ENCODE data around the gene EZH1. TPM values are rescaled to one million over a fixed set of nuclear protein-coding genes. Genes with fewer than 3 reads are reported as not detected.

Gene EZH1
- total RNA-seq, 6 experiments from 2014 or later = 18.3 to 21.2 (median 19.2) TPM

DNA sequence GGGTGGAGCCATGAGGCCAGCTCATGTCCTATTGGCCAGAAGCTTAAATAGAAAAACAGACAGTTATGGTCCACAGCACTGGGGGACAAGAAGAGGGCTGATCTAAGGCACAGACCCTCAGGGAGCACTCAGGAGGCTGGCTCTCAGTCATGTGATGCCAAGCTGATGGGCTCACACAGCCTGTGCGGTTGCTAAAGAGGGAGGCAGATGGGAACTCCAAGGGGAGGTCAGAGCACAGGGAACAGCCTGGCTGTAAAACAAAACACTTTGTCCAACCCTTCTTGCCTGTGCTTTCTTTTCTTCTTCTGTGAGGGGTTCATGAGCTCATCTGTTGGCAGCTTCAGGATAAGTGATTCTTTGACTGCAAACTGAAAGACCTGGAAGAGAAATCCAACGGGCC is 35.3 kb downstream of the EZH1 start:
- no peaks in the 10 kb centered on the region for H3K27me3 Mint-ChIP-seq (ENCODE audit: insufficient read depth)
- H3K36me3 Mint-ChIP-seq (ENCODE audit: low read depth) = peaks cover 29% of the 10 kb centered on the region
- H3K9me3 Mint-ChIP-seq = no peaks in the 10 kb centered on the region
- H3K4me1 Mint-ChIP-seq (ENCODE audit: low read depth) = no peaks in the 10 kb centered on the region
- TF ChIP-seq, protein P1, sequence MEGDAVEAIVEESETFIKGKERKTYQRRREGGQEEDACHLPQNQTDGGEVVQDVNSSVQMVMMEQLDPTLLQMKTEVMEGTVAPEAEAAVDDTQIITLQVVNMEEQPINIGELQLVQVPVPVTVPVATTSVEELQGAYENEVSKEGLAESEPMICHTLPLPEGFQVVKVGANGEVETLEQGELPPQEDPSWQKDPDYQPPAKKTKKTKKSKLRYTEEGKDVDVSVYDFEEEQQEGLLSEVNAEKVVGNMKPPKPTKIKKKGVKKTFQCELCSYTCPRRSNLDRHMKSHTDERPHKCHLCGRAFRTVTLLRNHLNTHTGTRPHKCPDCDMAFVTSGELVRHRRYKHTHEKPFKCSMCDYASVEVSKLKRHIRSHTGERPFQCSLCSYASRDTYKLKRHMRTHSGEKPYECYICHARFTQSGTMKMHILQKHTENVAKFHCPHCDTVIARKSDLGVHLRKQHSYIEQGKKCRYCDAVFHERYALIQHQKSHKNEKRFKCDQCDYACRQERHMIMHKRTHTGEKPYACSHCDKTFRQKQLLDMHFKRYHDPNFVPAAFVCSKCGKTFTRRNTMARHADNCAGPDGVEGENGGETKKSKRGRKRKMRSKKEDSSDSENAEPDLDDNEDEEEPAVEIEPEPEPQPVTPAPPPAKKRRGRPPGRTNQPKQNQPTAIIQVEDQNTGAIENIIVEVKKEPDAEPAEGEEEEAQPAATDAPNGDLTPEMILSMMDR (IDR thresholded peaks at IDR 0.05) = no peak
- no peak overlapping the region for H3K4me3 Mint-ChIP-seq
- no peak overlapping the region for H3K27ac Mint-ChIP-seq
- DNase-seq = no peak

DNA sequence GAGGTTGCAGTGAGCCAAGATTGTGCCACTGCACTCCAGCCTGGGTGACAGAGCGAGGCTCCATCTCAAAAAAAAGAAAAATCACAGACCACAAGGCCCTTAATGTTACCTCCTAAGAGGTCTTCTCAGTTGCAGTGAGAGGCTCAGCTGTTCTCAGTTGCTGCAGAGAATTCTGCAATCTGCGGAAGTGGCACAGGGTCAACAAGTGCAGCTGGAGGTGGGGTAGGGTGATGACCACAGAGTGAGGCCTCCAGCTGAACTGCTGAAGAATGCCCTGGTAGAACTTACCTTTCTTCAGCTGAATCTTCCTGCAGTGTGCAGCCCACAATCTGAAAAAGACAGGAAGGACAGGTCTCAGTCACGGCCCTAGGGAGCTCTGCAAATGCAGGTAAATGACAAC is 36.3 kb downstream of the EZH1 start:
- no peak overlapping the region for H3K27ac Mint-ChIP-seq
- H3K4me1 Mint-ChIP-seq (ENCODE audit: low read depth) = no peaks in the 10 kb centered on the region
- H3K9me3 Mint-ChIP-seq = no peaks in the 10 kb centered on the region
- DNase-seq = no peak
- no peaks in the 10 kb centered on the region for H3K27me3 Mint-ChIP-seq (ENCODE audit: insufficient read depth)
- TF ChIP-seq, protein P1 (IDR thresholded peaks at IDR 0.05) = no peak
- no peak overlapping the region for H3K4me3 Mint-ChIP-seq
- peaks cover 32% of the 10 kb centered on the region for H3K36me3 Mint-ChIP-seq (ENCODE audit: low read depth)

DNA sequence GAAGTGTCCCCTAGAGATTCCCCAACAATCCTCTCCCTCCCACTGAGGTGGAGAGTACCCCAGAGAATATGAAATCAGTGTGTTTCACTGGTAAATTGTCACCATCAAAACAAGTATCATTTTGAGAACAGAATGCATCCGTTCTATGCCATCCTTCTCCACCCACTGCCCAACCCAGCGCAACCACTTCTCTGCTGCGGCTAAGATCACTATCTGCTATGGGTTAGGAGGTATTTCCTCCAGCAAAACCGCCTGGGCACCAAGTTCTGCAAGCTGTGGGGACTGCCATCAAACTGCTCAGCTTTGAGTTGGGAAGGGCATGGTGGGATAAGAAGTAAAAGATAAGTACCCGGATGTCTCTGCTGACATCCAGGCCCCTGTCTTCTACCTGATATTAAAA is 38.1 kb downstream of the EZH1 start:
- TF ChIP-seq, protein P1 (IDR thresholded peaks at IDR 0.05) = no peak
- Mint-ChIP-seq H3K27ac (no peak overlapping the region), H3K9me3 (no peaks in the 10 kb centered on the region), H3K4me1 (ENCODE audit: low read depth) (no peaks in the 10 kb centered on the region), H3K27me3 (ENCODE audit: insufficient read depth) (peaks cover 2% of the 10 kb centered on the region; the same call in 1 of the 2 replicates), H3K4me3 (no peak overlapping the region), H3K36me3 (ENCODE audit: low read depth) (peaks cover 21% of the 10 kb centered on the region)
- DNase-seq = no peak

DNA sequence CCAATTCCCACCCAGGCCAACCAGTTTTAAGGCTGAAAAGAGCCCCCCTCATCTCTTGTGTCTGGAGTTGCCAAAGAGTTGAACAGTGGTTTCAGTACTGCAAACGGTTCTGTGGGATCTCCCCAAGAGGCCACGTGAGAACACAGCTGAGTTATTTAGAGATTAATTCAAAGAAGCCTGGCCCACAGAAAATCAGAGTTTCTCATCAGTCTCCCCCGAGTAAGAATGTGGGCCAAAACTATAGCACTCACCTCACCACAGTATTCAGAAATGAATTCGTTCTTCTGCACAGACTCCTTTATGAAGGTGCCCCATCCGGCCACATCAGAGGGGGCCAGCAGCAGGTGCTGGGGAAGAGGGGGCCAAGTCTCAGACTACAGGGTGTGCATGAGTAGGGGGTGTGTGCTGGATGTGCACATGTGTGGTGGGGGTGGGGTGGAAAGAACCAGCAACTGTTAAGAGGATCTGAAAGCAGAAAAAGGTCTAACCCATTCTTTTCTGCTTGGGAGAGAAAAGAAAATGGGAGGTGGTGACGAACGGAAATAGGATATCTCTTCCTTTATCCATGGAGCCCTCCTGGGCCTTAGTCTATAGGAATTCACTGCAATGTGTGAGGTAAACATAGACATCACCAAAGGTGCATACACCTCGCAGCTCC is 39.9 kb downstream of the EZH1 start:
- Mint-ChIP-seq H3K4me1 (ENCODE audit: low read depth) (peaks cover under 1% of the 10 kb centered on the region; the same call in 1 of the 2 replicates), H3K27ac (no peak overlapping the region), H3K4me3 (no peak overlapping the region), H3K36me3 (ENCODE audit: low read depth) (peaks cover 17% of the 10 kb centered on the region), H3K9me3 (no peaks in the 10 kb centered on the region), H3K27me3 (ENCODE audit: insufficient read depth) (peaks cover 2% of the 10 kb centered on the region; the same call in 1 of the 2 replicates)
- DNase-seq = no peak
- TF ChIP-seq, protein P1 (IDR thresholded peaks at IDR 0.05) = no peak

DNA sequence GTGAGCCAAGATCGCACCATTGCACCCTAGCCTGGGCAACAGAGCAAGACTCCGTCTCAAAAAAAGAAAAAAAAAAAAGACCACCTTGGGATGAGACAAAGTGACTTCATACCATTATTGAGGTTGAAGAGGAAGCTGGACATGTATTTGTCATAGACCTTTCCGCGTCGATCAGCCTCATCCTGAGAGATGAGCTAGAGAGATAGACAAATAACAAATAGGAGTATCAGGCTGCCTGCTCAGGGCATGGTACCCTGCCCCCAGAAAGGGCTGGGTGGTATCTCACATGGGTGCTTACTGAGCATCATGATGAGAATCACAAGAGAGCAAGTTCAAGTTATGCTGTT is 40.4 kb downstream of the EZH1 start:
- H3K9me3 Mint-ChIP-seq = no peaks in the 10 kb centered on the region
- peaks cover 21% of the 10 kb centered on the region for H3K36me3 Mint-ChIP-seq (ENCODE audit: low read depth)
- H3K27me3 Mint-ChIP-seq (ENCODE audit: insufficient read depth) = peaks cover 2% of the 10 kb centered on the region; the same call in 1 of the 2 replicates
- H3K27ac Mint-ChIP-seq = no peak overlapping the region
- peaks cover 5% of the 10 kb centered on the region for H3K4me1 Mint-ChIP-seq (ENCODE audit: low read depth)
- no peak overlapping the region for H3K4me3 Mint-ChIP-seq
- TF ChIP-seq, protein P1 (IDR thresholded peaks at IDR 0.05) = no peak
- DNase-seq = no peak

Measured in HFFc6 (cell line).